Putamen (tissue), 1 donor: Measurements from ENCODE around the gene CYTH4.

Experiments
- DNase-seq: peaks from one replicate; pipeline ENCODE4 v3.0.0-alpha.2; 2016; ENCODE audit warnings: low spot score

CYTH4 gene

GRCh38 chr22:37290737-37291136 is 8.4 kb downstream of the CYTH4 start:
- no peak for DNase-seq

- DNase-seq: no peak
These were observed 9.4 kb downstream of the CYTH4 start for GRCh38 chr22:37291559-37292298.

GRCh38 chr22:37292641-37293040 is 10.3 kb downstream of the CYTH4 start:
- DNase-seq: no peak

- no peak for DNase-seq
These were observed 10.9 kb downstream of the CYTH4 start for GRCh38 chr22:37293172-37293571.

- no peak for DNase-seq
These were observed 12.4 kb downstream of the CYTH4 start for GRCh38 chr22:37294747-37295146.

- DNase-seq: no peak
These were observed 13.0 kb downstream of the CYTH4 start for GRCh38 chr22:37295213-37295886.

- no peak for DNase-seq
These were observed 13.6 kb downstream of the CYTH4 start for GRCh38 chr22:37295946-37296345.

- no peak for DNase-seq
These were observed 16.6 kb downstream of the CYTH4 start for GRCh38 chr22:37298748-37299495.

GRCh38 chr22:37299969-37300509 is 17.7 kb downstream of the CYTH4 start:
- no peak for DNase-seq

GRCh38 chr22:37300551-37301017 is 18.3 kb downstream of the CYTH4 start:
- DNase-seq: no peak

GRCh38 chr22:37301144-37301830 is 19.0 kb downstream of the CYTH4 start:
- no peak for DNase-seq

GRCh38 chr22:37302674-37303555 is 20.6 kb downstream of the CYTH4 start:
- DNase-seq: no peak

GRCh38 chr22:37303821-37304274 is 21.5 kb downstream of the CYTH4 start:
- no peak for DNase-seq

- no peak for DNase-seq
These were observed 22.5 kb downstream of the CYTH4 start for GRCh38 chr22:37304595-37305343.

- DNase-seq: no peak
These were observed 23.6 kb downstream of the CYTH4 start for GRCh38 chr22:37305887-37306286.

- DNase-seq: no peak
These were observed 24.2 kb downstream of the CYTH4 start for GRCh38 chr22:37306494-37306829.

GRCh38 chr22:37308385-37309200 is 26.3 kb downstream of the CYTH4 start:
- no peak for DNase-seq

GRCh38 chr22:37309211-37310074 is 27.1 kb downstream of the CYTH4 start:
- no peak for DNase-seq
